ENCODE results near the gene NFXL1. TPM values are rescaled to one million over a fixed set of nuclear protein-coding genes. Genes with fewer than 3 reads are reported as not detected.
A peak's percentile ranks its signal among the peaks of the same experiment; 100 is the strongest.

NFXL1 gene
- total RNA-seq, 1 donor from 2014 or later = 11.3 TPM

- Histone ChIP-seq H3K27me3 (ENCODE audit: control insufficient read depth, insufficient read depth, low read length) (no peaks in the 10 kb centered on the region), H3K36me3 (ENCODE audit: control insufficient read depth, insufficient read depth, low read length) (peaks cover 2% of the 10 kb centered on the region), H3K4me3 (ENCODE audit: low read depth, low read length) (peak overlapping the region; percentile 37)
- FAIRE-seq = no peak
- no peak for DNase-seq (ENCODE audit: low read depth)
- TF ChIP-seq CTCF (IDR thresholded peaks at IDR 0.05; ENCODE audit: insufficient read depth, low read length, severe bottlenecking) = no peak
These were observed 77.1 kb downstream of the NFXL1 start for GRCh38 chr4:47837094-47837907.

- no peaks in the 10 kb centered on the region for H3K27me3 ChIP-seq (ENCODE audit: control insufficient read depth, insufficient read depth, low read length)
- DNase-seq (ENCODE audit: low read depth) (peak; percentile 67), FAIRE-seq (no peak)
- peak; percentile 89 for TF ChIP-seq CTCF (IDR thresholded peaks at IDR 0.05; ENCODE audit: insufficient read depth, low read length, severe bottlenecking)
- H3K36me3 ChIP-seq (ENCODE audit: control insufficient read depth, insufficient read depth, low read length) = no peaks in the 10 kb centered on the region
- H3K4me3 ChIP-seq (ENCODE audit: low read depth, low read length) = peak overlapping the region; percentile 37
These were observed 77.7 kb downstream of the NFXL1 start for GRCh38 chr4:47836641-47837093.

- DNase-seq (ENCODE audit: low read depth) = no peak
- FAIRE-seq = no peak
- no peaks in the 10 kb centered on the region for H3K27me3 ChIP-seq (ENCODE audit: control insufficient read depth, insufficient read depth, low read length)
- no peak overlapping the region for H3K4me3 ChIP-seq (ENCODE audit: low read depth, low read length)
- no peak for TF ChIP-seq CTCF (IDR thresholded peaks at IDR 0.05; ENCODE audit: insufficient read depth, low read length, severe bottlenecking)
- no peaks in the 10 kb centered on the region for H3K36me3 ChIP-seq (ENCODE audit: control insufficient read depth, insufficient read depth, low read length)
These were observed 78.9 kb downstream of the NFXL1 start for GRCh38 chr4:47835494-47835893.

GRCh38 chr4:47831026-47831679 lies 83.2 kb downstream of the NFXL1 start:
- Histone ChIP-seq H3K36me3 (ENCODE audit: control insufficient read depth, insufficient read depth, low read length) (no peaks in the 10 kb centered on the region), H3K27me3 (ENCODE audit: control insufficient read depth, insufficient read depth, low read length) (no peaks in the 10 kb centered on the region), H3K4me3 (ENCODE audit: low read depth, low read length) (no peak overlapping the region)
- DNase-seq (ENCODE audit: low read depth) (peak; percentile 20), FAIRE-seq (peak; percentile 64)
- no peak for TF ChIP-seq CTCF (IDR thresholded peaks at IDR 0.05; ENCODE audit: insufficient read depth, low read length, severe bottlenecking)

- DNase-seq (ENCODE audit: low read depth) (no peak), FAIRE-seq (no peak)
- no peaks in the 10 kb centered on the region for H3K36me3 ChIP-seq (ENCODE audit: control insufficient read depth, insufficient read depth, low read length)
- TF ChIP-seq CTCF (IDR thresholded peaks at IDR 0.05; ENCODE audit: insufficient read depth, low read length, severe bottlenecking) = no peak
- H3K27me3 ChIP-seq (ENCODE audit: control insufficient read depth, insufficient read depth, low read length) = no peaks in the 10 kb centered on the region
- no peak overlapping the region for H3K4me3 ChIP-seq (ENCODE audit: low read depth, low read length)
These were observed 83.9 kb downstream of the NFXL1 start for GRCh38 chr4:47830265-47831025.

Data from bronchial epithelial cell (primary cell).